Bronchial epithelial cell (primary cell): ENCODE results near the gene USP17L25. TPM values are rescaled to one million over a fixed set of nuclear protein-coding genes. Genes with fewer than 3 reads are reported as not detected.
"Not testable (repeated sequence)": the region's sequence is repeated elsewhere in the genome, so short reads cannot be mapped to it uniquely, and the experiment has no call there.

Source experiments
- DNase-seq: peaks from one replicate; pipeline ENCODE4 v3.0.0-alpha.2; 2010; ENCODE audit warnings: low read depth
- FAIRE-seq: peaks from 2 replicates; lab custom pipeline; 2011; peaks lifted over from hg19 to GRCh38; lab: Jason Lieb, UNC
- H3K27me3 ChIP-seq: 2 replicates; pipeline ENCODE4 v1.5.1; 2011; ENCODE audit warnings: low read length; ENCODE audit not compliant: control insufficient read depth, insufficient read depth
- H3K36me3 ChIP-seq: 2 replicates; pipeline ENCODE4 v1.5.1; 2011; ENCODE audit warnings: low read length; ENCODE audit not compliant: control insufficient read depth, insufficient read depth
- H3K4me3 ChIP-seq: 2 replicates; pipeline ENCODE4 v1.5.1; 2011; ENCODE audit warnings: mild to moderate bottlenecking, low read depth, low read length, control low read depth
- total RNA-seq: library from RNA; depleted of rRNA; stranded (reverse); fragments of >200 nt; gene quantifications from 2 replicates; pipeline ENCODE4 v1.2.1, GENCODE V29; 2014

The USP17L25 gene
- total RNA-seq: not detected in 2 replicates

DNA sequence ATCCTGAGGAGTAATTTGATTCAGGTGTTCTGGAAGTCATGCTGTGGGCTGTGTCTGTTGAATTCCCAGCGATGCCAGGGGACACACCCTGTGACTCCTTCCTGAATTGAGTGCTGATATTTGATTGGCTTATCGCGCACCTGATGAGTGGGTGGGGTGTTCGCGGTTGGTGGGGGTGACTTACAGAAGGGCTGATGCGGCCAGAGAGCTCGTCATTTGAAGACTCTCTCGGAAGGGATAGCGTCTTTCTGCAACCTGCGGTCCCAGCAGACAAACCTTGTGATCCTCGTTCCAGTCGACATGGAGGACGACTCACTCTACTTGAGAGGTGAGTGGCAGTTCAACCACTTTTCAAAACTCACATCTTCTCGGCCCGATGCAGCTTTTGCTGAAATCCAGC is at the start of gene USP17L25:
Gene USP17L25, plus strand, starts transcription at position 301 of the 400 bp plus-strand sequence. Its CDS starts 0 bp downstream, at position 301.
- H3K27me3 ChIP-seq, H3K4me3 ChIP-seq, FAIRE-seq, H3K36me3 ChIP-seq, DNase-seq: not testable (repeated sequence)

GRCh38 chr4:9324191-9324590 is 5.5 kb upstream of the USP17L25 start:
- not testable (repeated sequence) for DNase-seq, H3K4me3 ChIP-seq, FAIRE-seq, H3K27me3 ChIP-seq, H3K36me3 ChIP-seq

- H3K27me3 ChIP-seq, H3K36me3 ChIP-seq, DNase-seq, H3K4me3 ChIP-seq, FAIRE-seq: not testable (repeated sequence)
Measured at GRCh38 chr4:9324865-9325264, 4.8 kb upstream of the USP17L25 start, which contains the start of gene USP17L24. TSS of gene USP17L24 (plus strand) at chr4:9325165. CDS start at chr4:9325165, 0 bp downstream.

DNA sequence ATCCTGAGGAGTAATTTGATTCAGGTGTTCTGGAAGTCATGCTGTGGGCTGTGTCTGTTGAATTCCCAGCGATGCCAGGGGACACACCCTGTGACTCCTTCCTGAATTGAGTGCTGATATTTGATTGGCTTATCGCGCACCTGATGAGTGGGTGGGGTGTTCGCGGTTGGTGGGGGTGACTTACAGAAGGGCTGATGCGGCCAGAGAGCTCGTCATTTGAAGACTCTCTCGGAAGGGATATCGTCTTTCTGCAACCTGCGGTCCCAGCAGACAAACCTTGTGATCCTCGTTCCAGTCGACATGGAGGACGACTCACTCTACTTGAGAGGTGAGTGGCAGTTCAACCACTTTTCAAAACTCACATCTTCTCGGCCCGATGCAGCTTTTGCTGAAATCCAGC is 4.6 kb downstream of the USP17L25 start, which contains the start of gene USP17L26:
Gene USP17L26, plus strand, starts transcription at position 301 of the 400 bp plus-strand sequence. Its CDS starts 0 bp downstream, at position 301.
- not testable (repeated sequence) for FAIRE-seq, H3K4me3 ChIP-seq, DNase-seq

GRCh38 chr4:9339103-9339502 is 9.4 kb downstream of the USP17L25 start, which contains the start of gene USP17L5:
TSS of gene USP17L5 (plus strand) at chr4:9339403. CDS start at chr4:9339403, 0 bp downstream.
- DNase-seq, H3K36me3 ChIP-seq, FAIRE-seq: not testable (repeated sequence)

More for the DNA sequence above, 4.6 kb downstream of the USP17L25 start, which contains the start of gene USP17L26:
- not testable (repeated sequence) for H3K27me3 ChIP-seq, H3K36me3 ChIP-seq

GRCh38 chr4:9343848-9344247 is 14.1 kb downstream of the USP17L25 start, which contains the start of gene USP17L27:
TSS of gene USP17L27 (plus strand) at chr4:9344148. CDS start at chr4:9344148, 0 bp downstream.
- not testable (repeated sequence) for FAIRE-seq, H3K27me3 ChIP-seq, H3K4me3 ChIP-seq, DNase-seq, H3K36me3 ChIP-seq

More at GRCh38 chr4:9339103-9339502, 9.4 kb downstream of the USP17L25 start, which contains the start of gene USP17L5:
- H3K27me3 ChIP-seq, H3K4me3 ChIP-seq: not testable (repeated sequence)

- not testable (repeated sequence) for FAIRE-seq, H3K36me3 ChIP-seq, H3K4me3 ChIP-seq, H3K27me3 ChIP-seq, DNase-seq
Measured at GRCh38 chr4:9348593-9348992, 18.9 kb downstream of the USP17L25 start, which contains the start of gene USP17L28. TSS of gene USP17L28 (plus strand) at chr4:9348893. CDS start at chr4:9348893, 0 bp downstream.

DNA sequence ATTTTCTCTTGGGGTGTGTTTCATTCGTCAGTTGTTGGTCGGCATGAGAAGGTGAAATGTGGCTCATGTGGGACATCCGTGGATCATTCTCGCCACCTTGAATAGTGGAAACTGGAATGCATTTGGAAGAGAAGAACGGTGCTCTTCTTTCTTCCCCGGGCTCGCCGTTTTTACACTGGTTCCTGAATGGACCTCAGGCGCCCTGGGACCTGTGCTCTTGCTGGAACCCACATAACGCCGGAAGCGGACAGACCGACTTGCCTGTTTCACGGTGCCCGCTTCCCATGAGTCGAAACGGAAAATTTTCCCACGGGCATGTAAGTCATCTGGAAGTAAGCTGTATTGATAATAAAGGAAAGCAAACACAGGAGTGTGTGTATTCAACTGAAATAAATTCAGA is 21.2 kb downstream of the USP17L25 start:
- H3K36me3 ChIP-seq, H3K27me3 ChIP-seq, H3K4me3 ChIP-seq, DNase-seq, FAIRE-seq: not testable (repeated sequence)

DNA sequence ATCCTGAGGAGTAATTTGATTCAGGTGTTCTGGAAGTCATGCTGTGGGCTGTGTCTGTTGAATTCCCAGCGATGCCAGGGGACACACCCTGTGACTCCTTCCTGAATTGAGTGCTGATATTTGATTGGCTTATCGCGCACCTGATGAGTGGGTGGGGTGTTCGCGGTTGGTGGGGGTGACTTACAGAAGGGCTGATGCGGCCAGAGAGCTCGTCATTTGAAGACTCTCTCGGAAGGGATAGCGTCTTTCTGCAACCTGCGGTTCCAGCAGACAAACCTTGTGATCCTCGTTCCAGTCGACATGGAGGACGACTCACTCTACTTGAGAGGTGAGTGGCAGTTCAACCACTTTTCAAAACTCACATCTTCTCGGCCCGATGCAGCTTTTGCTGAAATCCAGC is 23.6 kb downstream of the USP17L25 start, which contains the start of gene USP17L29:
Gene USP17L29, plus strand, starts transcription at position 301 of the 400 bp plus-strand sequence. Its CDS starts 0 bp downstream, at position 301.
- FAIRE-seq, DNase-seq, H3K4me3 ChIP-seq, H3K27me3 ChIP-seq, H3K36me3 ChIP-seq: not testable (repeated sequence)

- not testable (repeated sequence) for H3K4me3 ChIP-seq, DNase-seq, H3K27me3 ChIP-seq, FAIRE-seq, H3K36me3 ChIP-seq
Measured at GRCh38 chr4:9362829-9363228, 33.1 kb downstream of the USP17L25 start, which contains the start of gene USP17L30. TSS of gene USP17L30 (plus strand) at chr4:9363129. CDS start at chr4:9363129, 0 bp downstream.

DNA sequence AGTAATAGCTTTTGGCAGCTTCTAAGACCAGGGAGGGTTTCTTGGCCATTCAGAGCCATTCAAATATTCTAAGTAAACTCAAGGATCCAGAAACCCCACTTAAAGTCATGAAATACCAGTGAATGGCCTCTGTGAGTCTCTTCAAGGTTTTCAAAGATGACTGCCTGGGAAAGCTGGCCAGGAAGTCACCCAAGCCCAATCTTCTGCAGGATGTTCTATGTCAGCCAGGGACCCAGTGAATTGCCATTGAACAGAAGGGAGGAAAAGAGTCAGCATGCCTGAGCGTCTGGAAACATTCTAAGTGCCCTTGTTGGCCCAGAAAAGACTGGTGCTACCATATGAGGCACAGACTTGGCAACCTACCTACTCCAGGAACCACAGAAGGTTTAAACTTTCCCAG is 50.2 kb downstream of the USP17L25 start:
- H3K4me3 ChIP-seq, DNase-seq, FAIRE-seq, H3K36me3 ChIP-seq, H3K27me3 ChIP-seq: not testable (repeated sequence)

Other genes starting within 250 kb of the USP17L25 start
- gene FAM90A26, start 159.5 kb upstream of the USP17L25 start, total RNA-seq: not detected in 2 replicates
- not detected in 2 replicates for gene USP17L10, start 119.3 kb upstream of the USP17L25 start, total RNA-seq
- not detected in 2 replicates for gene USP17L11, start 114.5 kb upstream of the USP17L25 start, total RNA-seq
- gene USP17L12, start 109.8 kb upstream of the USP17L25 start, total RNA-seq: not detected in 2 replicates
- gene USP17L13, start 105.0 kb upstream of the USP17L25 start, total RNA-seq: not detected in 2 replicates
- not detected in 2 replicates for gene USP17L15, start 95.5 kb upstream of the USP17L25 start, total RNA-seq
- gene USP17L17, start 86.0 kb upstream of the USP17L25 start, total RNA-seq: not detected in 2 replicates
- not detected in 2 replicates for gene USP17L18, start 81.3 kb upstream of the USP17L25 start, total RNA-seq
- gene USP17L19, start 76.5 kb upstream of the USP17L25 start, total RNA-seq: not detected in 2 replicates
- gene USP17L20, start 71.8 kb upstream of the USP17L25 start, total RNA-seq: not detected in 2 replicates
- gene USP17L21, start 67.0 kb upstream of the USP17L25 start, total RNA-seq: not detected in 2 replicates
- not detected in 2 replicates for gene USP17L22, start 62.3 kb upstream of the USP17L25 start, total RNA-seq
- gene USP17L24, start 4.7 kb upstream of the USP17L25 start, total RNA-seq: not detected in 2 replicates
- not detected in 2 replicates for gene USP17L26, start 4.7 kb downstream of the USP17L25 start, total RNA-seq
- gene USP17L5, start 9.5 kb downstream of the USP17L25 start, total RNA-seq: not detected in 2 replicates
- gene USP17L27, start 14.2 kb downstream of the USP17L25 start, total RNA-seq: not detected in 2 replicates
- gene USP17L28, start 19.0 kb downstream of the USP17L25 start, total RNA-seq: not detected in 2 replicates
- not detected in 2 replicates for gene USP17L29, start 23.7 kb downstream of the USP17L25 start, total RNA-seq
- gene USP17L30, start 33.2 kb downstream of the USP17L25 start, total RNA-seq: not detected in 2 replicates
- not detected in 2 replicates for gene DEFB131A, start 114.5 kb downstream of the USP17L25 start, total RNA-seq